Heart right ventricle (tissue), 16 donors: Measurements from ENCODE around the gene DRAM2. TPM values are rescaled to one million over a fixed set of nuclear protein-coding genes. Genes with fewer than 3 reads are reported as not detected.

Experiments used
- ATAC-seq, 8 donors: fragments of 200-7000 bp; cut with Tn5 transposase; one replicate each; pipeline ENCODE4 v1.9.1; 2020; ENCODE audit warnings: mild to moderate bottlenecking in 8 of 8, moderate library complexity in 8 of 8, moderate number of reproducible peaks in 1 of 8
- DNase-seq, 2 donors: peaks; one replicate each; pipeline ENCODE4 v3.0.0-alpha.2; 2020
- H3K27ac ChIP-seq, 10 donors: fragments of 200-600 bp; sonication (generic) in 2 of 10; one replicate each; pipeline versions ENCODE4 v1.5.0 to v1.8.0; 2020 to 2022; ENCODE audit warnings: mild to moderate bottlenecking in 3 of 10
- H3K27me3 ChIP-seq, 7 donors: fragments of 200-600 bp; one replicate each; pipeline ENCODE4 v1.8.0; 2021 to 2022; ENCODE audit warnings: mild to moderate bottlenecking in 2 of 7
- H3K36me3 ChIP-seq, 9 donors: fragments of 200-600 bp; sonication (generic) in 1 of 9; one replicate each; pipeline versions ENCODE4 v1.5.0 to v1.8.0; 2020 to 2022; ENCODE audit warnings: mild to moderate bottlenecking in 2 of 9
- H3K4me1 ChIP-seq, 9 donors: fragments of 200-600 bp; sonication (generic) in 1 of 9; one replicate each; pipeline versions ENCODE4 v1.5.0 to v1.8.0; 2020 to 2022; ENCODE audit warnings: mild to moderate bottlenecking in 4 of 9
- H3K4me3 ChIP-seq, 10 donors: fragments of 200-600 bp; sonication (generic) in 2 of 10; one replicate each; pipeline versions ENCODE4 v1.5.0 to v1.8.0; 2020 to 2022; ENCODE audit warnings: mild to moderate bottlenecking in 7 of 10, moderate library complexity in 2 of 10
- H3K9me3 ChIP-seq, 11 donors: fragments of 200-600 bp in 10 of 11; sonication (generic) in 2 of 11; one replicate each; pipeline versions ENCODE4 v1.5.0 to v1.8.0; 2013 to 2022; ENCODE audit warnings: mild to moderate bottlenecking in 2 of 11, control low read depth in 1 of 11, moderate library complexity in 1 of 11
- CTCF ChIP-seq, 9 donors: fragments of 200-600 bp; sonication (generic) in 2 of 9; IDR thresholded peaks; one replicate each; pipeline versions ENCODE4 v1.5.0 to v1.8.0; 2021 to 2022; ENCODE audit warnings: antibody characterized with exemption in 9 of 9, mild to moderate bottlenecking in 5 of 9, moderate library complexity in 1 of 9
- WGBS, 2 donors: extraction: QIAGEN DNeasy Blood & Tissue Kit; methylation state at CpG; one replicate each; pipeline ENCODE4 v1.1.7; 2013; ENCODE audit warnings: inconsistent platforms in 1 of 2; 5-methylcytosine and 5-hydroxymethylcytosine counted together
- intact Hi-C, 10 donors: fragments of 100-400 bp; cut with DNase I; formaldehyde crosslinking; loops; one replicate each; pipeline versions ENCODE4 v1.11.1 to v1.14.2; 2022
- polyA plus RNA-seq, 2 donors: library from polyadenylated mRNA; stranded (reverse); fragments of 200-250 nt; gene quantifications; one replicate each; pipeline ENCODE4 v1.2.3, GENCODE V29; 2013
- total RNA-seq, 10 donors: library from RNA; stranded (reverse); fragmentation: NEBNext Ultra II Directional in 3 of 10; extraction: Animal tissue kit (Norgen Biotek cat#: 25700) in 3 of 10; gene quantifications; one replicate each; pipeline versions ENCODE4 v1.2.1 to v1.2.4, GENCODE V29; 2021 to 2023
- donor health status: Arrhythmogenic right ventricular cardiomyopathy.
- donor health status: ischemic (EF 13 %, LVEDD 7.1; RV severe dilation, severe dysfunction).
- donor health status: healthy with polysubstance abuse.
- donor health status: DM: no; HTN: yes; CAD: no.
- donor health status: DM: no; HTN: no; CAD: no.
- donor health status: ischemic (EF 25% LVEDD 6.9; RV normal size, moderate dysfunction).
- donor health status: ischemic (EF 25% LVEDD 5.7; RV mildly dilated, moderate dysfunction).
- donor health status: healthy.
- donor health status: DM: yes; HTN: yes; CAD: no.
- donor health status: Ischemic cardiomyopathy.
- donor health status: ischemic (EF 35%, LVEDD 5.7; RV mildly dilated, moderate dysfunction).
- donor health status: nonischemic (EF 11% LVEDD 7.7; RV severe dilation, severe dysfunction).
- donor health status: DM: yes; HTN: yes; CAD: no.
- donor health status: PGD.
- donor health status: ischemic (EF 29% LVEDD 5.4; RV normal size, mild dysfunction).
- donor health status: nonischemic (EF 23%, LVEDD 6.1; RV moderate dilation, normal function).

DRAM2 gene
- total and polyA plus RNA-seq, 12 donors: 26.7 to 49.5 (median 34.5) TPM

- Histone ChIP-seq H3K9me3 (no peaks in the 10 kb centered on the region), H3K27ac (no peak overlapping the region), H3K4me1 (peaks cover 0 to 21% (median 0%) of the 10 kb centered on the region in 9 donors), H3K36me3 (peaks cover 0 to 92% (median 24%) of the 10 kb centered on the region in 9 donors), H3K4me3 (no peak overlapping the region), H3K27me3 (no peaks in the 10 kb centered on the region)
- ATAC-seq (no peak), DNase-seq (no peak)
- TF ChIP-seq CTCF (IDR thresholded peaks at IDR 0.05): no peak
- intact Hi-C loops: no loop called here
Measured at GRCh38 chr1:111179968-111180533, 40.2 kb upstream of the DRAM2 start.

- no peak overlapping the region for H3K27ac ChIP-seq
- no peak for DNase-seq
- intact Hi-C loops: no loop called here
- H3K36me3 ChIP-seq: peaks cover 0 to 95% (median 15%) of the 10 kb centered on the region in 9 donors
- H3K27me3 ChIP-seq: no peaks in the 10 kb centered on the region
- H3K4me3 ChIP-seq: no peak overlapping the region
- WGBS, 2 donors: 67 to 70% methylated on average over 1 of the region's 1 CpG
- no peaks in the 10 kb centered on the region for H3K9me3 ChIP-seq
- no peak for ATAC-seq
- no peak for TF ChIP-seq CTCF (IDR thresholded peaks at IDR 0.05)
- peaks cover 0 to 7% (median 0%) of the 10 kb centered on the region in 9 donors for H3K4me1 ChIP-seq
Measured at GRCh38 chr1:111176678-111177077, 36.8 kb upstream of the DRAM2 start.

- Histone ChIP-seq H3K36me3 (peaks cover 0 to 97% (median 15%) of the 10 kb centered on the region in 9 donors), H3K27ac (no peak overlapping the region), H3K4me1 (peaks cover 0 to 4% (median 0%) of the 10 kb centered on the region in 9 donors), H3K27me3 (no peaks in the 10 kb centered on the region), H3K4me3 (no peak overlapping the region), H3K9me3 (no peaks in the 10 kb centered on the region)
- no peak for TF ChIP-seq CTCF (IDR thresholded peaks at IDR 0.05)
- DNase-seq: no peak
- no peak for ATAC-seq
- WGBS, 2 donors: 90 to 92% methylated on average over 3 of the region's 3 CpGs
- intact Hi-C loops: no loop called here
Measured at GRCh38 chr1:111175349-111175748, 35.5 kb upstream of the DRAM2 start.

- no peaks in the 10 kb centered on the region for H3K27me3 ChIP-seq
- TF ChIP-seq CTCF (IDR thresholded peaks at IDR 0.05): no peak
- H3K36me3 ChIP-seq: peaks cover 0 to 99% (median 15%) of the 10 kb centered on the region in 9 donors
- no peaks in the 10 kb centered on the region for H3K9me3 ChIP-seq
- intact Hi-C loops: no loop called here
- ATAC-seq: no peak
- H3K4me1 ChIP-seq: peaks cover 0 to 6% (median 0%) of the 10 kb centered on the region in 9 donors
- H3K4me3 ChIP-seq: no peak overlapping the region
- no peak for DNase-seq
- no peak overlapping the region for H3K27ac ChIP-seq
Measured at GRCh38 chr1:111174070-111174469, 34.2 kb upstream of the DRAM2 start.
